SK-N-SH (cell line): ENCODE measurements around the gene POLE3. TPM values are rescaled to one million over a fixed set of nuclear protein-coding genes. Genes with fewer than 3 reads are reported as not detected.

Source experiments
- CTCF ChIA-PET: fragments of 300-600, 350-600 bp; formaldehyde crosslinking; extraction: SDS; loops from one replicate; lab custom pipeline; 2021; lab: Yijun Ruan, JAX
- POLR2A ChIA-PET: fragments of 350-600 bp; sonication (Branson Sonifier 250); formaldehyde crosslinking; extraction: SDS; loops from one replicate; lab custom pipeline; 2020; ENCODE audit warnings: antibody characterized with exemption, inconsistent platforms; lab: Yijun Ruan, JAX
- DNase-seq: peaks from one replicate; pipeline ENCODE4 v3.0.0; 2012
- H2AFZ ChIP-seq: fragments of 200-600 bp; sonication (generic); 2 replicates; pipeline ENCODE4 v1.8.1; 2016; ENCODE audit warnings: antibody characterized with exemption, mild to moderate bottlenecking, low read depth
- H3F3A ChIP-seq: fragments of 200-600 bp; sonication (generic); replicated peaks from 2 replicates; pipeline ENCODE3; 2016; ENCODE audit warnings: antibody characterized with exemption, mild to moderate bottlenecking; ENCODE audit not compliant: insufficient read depth
- H3K27ac ChIP-seq, 2 experiments: fragments of 200-500 bp in 1 of 2; fragments of 200-600 bp in 1 of 2; sonication (Bioruptor generic) in 1 of 2; sonication (generic), shearing (Covaris generic) in 1 of 2; 2 replicates each; pipeline versions ENCODE4 v1.5.1 to v1.6.1; 2014 to 2016; ENCODE audit warnings: low read depth in 2 of 2, inconsistent platforms in 1 of 2, low read length in 1 of 2, mild to moderate bottlenecking in 1 of 2, mixed read lengths in 1 of 2
- H3K27me3 ChIP-seq: fragments of 200-600 bp; sonication (generic), shearing (Covaris generic); 2 replicates; pipeline ENCODE4 v1.6.1; 2016; ENCODE audit warnings: mixed run types; ENCODE audit not compliant: insufficient read depth
- H3K36me3 ChIP-seq, 2 experiments: fragments of 200-500 bp in 1 of 2; fragments of 200-600 bp in 1 of 2; sonication (Bioruptor generic) in 1 of 2; sonication (generic) in 1 of 2; replicated peaks in 1 of 2; 2 replicates each; pipeline versions ENCODE3 to v1.5.1; 2014 to 2016; ENCODE audit warnings: low read length in 1 of 2, mild to moderate bottlenecking in 1 of 2; ENCODE audit not compliant: insufficient read depth in 2 of 2, control insufficient read depth in 1 of 2
- H3K4me1 ChIP-seq, 2 experiments: fragments of 200-500 bp in 1 of 2; fragments of 200-600 bp in 1 of 2; sonication (Bioruptor generic) in 1 of 2; sonication (generic), shearing (Covaris generic) in 1 of 2; 2 replicates each; pipeline versions ENCODE4 v1.5.1 to v1.6.1; 2014 to 2016; ENCODE audit warnings: low read depth in 1 of 2, low read length in 1 of 2, mixed run types in 1 of 2; ENCODE audit not compliant: insufficient read depth in 2 of 2, control insufficient read depth in 1 of 2
- H3K4me2 ChIP-seq: fragments of 200-600 bp; sonication (generic), shearing (Covaris generic); 2 replicates; pipeline ENCODE4 v1.6.1; 2017; ENCODE audit warnings: mixed run types
- H3K4me3 ChIP-seq, 2 experiments: fragments of 200-500 bp in 1 of 2; fragments of 200-600 bp in 1 of 2; sonication (Bioruptor generic) in 1 of 2; sonication (generic), shearing (Covaris generic) in 1 of 2; 2 replicates each; pipeline versions ENCODE4 v1.5.1 to v1.8.1; 2014 to 2016; ENCODE audit warnings: low read depth in 2 of 2, inconsistent platforms in 1 of 2, low read length in 1 of 2, mild to moderate bottlenecking in 1 of 2, mixed read lengths in 1 of 2, moderate library complexity in 1 of 2
- H3K79me2 ChIP-seq: fragments of 200-600 bp; sonication (generic); 2 replicates; pipeline ENCODE4 v1.8.1; 2017; ENCODE audit warnings: mild to moderate bottlenecking; ENCODE audit not compliant: insufficient read depth
- H3K9ac ChIP-seq: fragments of 200-600 bp; sonication (generic); 2 replicates; pipeline ENCODE4 v1.6.1; 2017; ENCODE audit warnings: mixed run types
- H3K9me2 ChIP-seq: fragments of 200-600 bp; sonication (generic); 2 replicates; pipeline ENCODE4 v1.6.1; 2017; ENCODE audit warnings: mixed run types
- H3K9me3 ChIP-seq: fragments of 200-600 bp; sonication (generic); 2 replicates; pipeline ENCODE4 v1.6.1; 2017; ENCODE audit warnings: mixed run types, mild to moderate bottlenecking, moderate library complexity
- H4K20me1 ChIP-seq: fragments of 200-600 bp; sonication (generic); 2 replicates; pipeline ENCODE4 v1.6.1; 2017; ENCODE audit warnings: mild to moderate bottlenecking, mixed run types; ENCODE audit not compliant: insufficient read depth
- CHD2 ChIP-seq: fragments of 150-350 bp; IDR thresholded peaks from 2 replicates; pipeline ENCODE4 v1.6.1; 2018; ENCODE audit warnings: low read length; ENCODE audit not compliant: partially characterized antibody
- ELF1 ChIP-seq: IDR thresholded peaks from 2 replicates; pipeline ENCODE4 v1.4.0; 2012
- EZH2phosphoT487 ChIP-seq: fragments of 200-600 bp; sonication (generic); IDR thresholded peaks from 2 replicates; pipeline ENCODE4 v1.6.1; 2017; ENCODE audit warnings: low read depth, mixed run types, mild to moderate bottlenecking, antibody characterized with exemption, moderate library complexity, borderline replicate concordance
- FOXJ3 ChIP-seq: sonication (generic); formaldehyde crosslinking; IDR thresholded peaks from 2 replicates; pipeline ENCODE4 v1.5.1; 2020; ENCODE audit warnings: mild to moderate bottlenecking, missing genetic modification reagents
- FOXM1 ChIP-seq: IDR thresholded peaks from 2 replicates; pipeline ENCODE4 v1.4.0; 2012; ENCODE audit warnings: low read depth, mild to moderate bottlenecking
- MXI1 ChIP-seq: IDR thresholded peaks from 2 replicates; pipeline ENCODE4 v1.6.1; 2012; ENCODE audit warnings: mild to moderate bottlenecking, low read depth, low read length, improper control_type of control experiment
- POLR2AphosphoS5 ChIP-seq: IDR thresholded peaks from 2 replicates; pipeline ENCODE4 v1.6.1; 2012; ENCODE audit warnings: low read depth, low read length
- RAD21 ChIP-seq: IDR thresholded peaks from 2 replicates; pipeline ENCODE4 v1.6.1; 2012; ENCODE audit warnings: mild to moderate bottlenecking, low read length
- RCOR1 ChIP-seq: fragments of 150-350 bp; IDR thresholded peaks from 2 replicates; pipeline ENCODE4 v1.6.1; 2017; ENCODE audit warnings: antibody characterized with exemption, low read length
- RFX5 ChIP-seq: IDR thresholded peaks from 2 replicates; pipeline ENCODE4 v1.6.1; 2012; ENCODE audit warnings: mild to moderate bottlenecking, improper control_type of control experiment, low read length
- RXRA ChIP-seq: IDR thresholded peaks from 2 replicates; pipeline ENCODE4 v1.4.0; 2012; ENCODE audit warnings: low read depth, mild to moderate bottlenecking, borderline replicate concordance
- SIN3A ChIP-seq: IDR thresholded peaks from 2 replicates; pipeline ENCODE4 v1.6.1; 2012; ENCODE audit warnings: low read depth, mild to moderate bottlenecking, low read length, moderate library complexity, borderline replicate concordance
- SMC3 ChIP-seq: IDR thresholded peaks from 2 replicates; pipeline ENCODE4 v1.6.1; 2012; ENCODE audit warnings: low read depth, low read length, improper control_type of control experiment
- TAF1 ChIP-seq: IDR thresholded peaks from 2 replicates; pipeline ENCODE4 v1.6.1; 2012; ENCODE audit warnings: low read depth, mild to moderate bottlenecking, low read length, moderate library complexity, borderline replicate concordance
- YY1 ChIP-seq: IDR thresholded peaks from 2 replicates; pipeline ENCODE4 v1.4.0; 2012; ENCODE audit warnings: low read depth, mild to moderate bottlenecking
- WGBS: methylation state at CpG from one replicate; pipeline ENCODE4 v1.1.6; 2017; ENCODE audit warnings: low lambda C conversion rate; 5-methylcytosine and 5-hydroxymethylcytosine counted together
- polyA plus RNA-seq, 3 experiments: library from polyadenylated mRNA; depleted of rRNA; stranded (reverse); fragments of >200 nt; gene quantifications; 2 replicates each; pipeline ENCODE4 v1.2.3, GENCODE V29; 2012
- TF ChIP-seq, protein P1 (sequence below): fragments of 150-350 bp; IDR thresholded peaks from 2 replicates; pipeline ENCODE4 v1.6.1; 2017; ENCODE audit warnings: antibody characterized with exemption, low read length, low read depth, borderline replicate concordance
- TF ChIP-seq, protein P2 (sequence below): fragments of 200-600 bp; sonication (generic); IDR thresholded peaks from 2 replicates; pipeline ENCODE4 v1.6.1; 2017; ENCODE audit warnings: antibody characterized with exemption, mild to moderate bottlenecking, moderate library complexity
- TF ChIP-seq, protein P3 (sequence below): IDR thresholded peaks from 2 replicates; pipeline ENCODE4 v1.4.0; 2012; ENCODE audit warnings: low read depth, borderline replicate concordance
- TF ChIP-seq, protein P4 (sequence below): IDR thresholded peaks from 2 replicates; pipeline ENCODE4 v1.6.1; 2012; ENCODE audit warnings: mild to moderate bottlenecking, low read depth, low read length, moderate library complexity

The POLE3 gene
- polyA plus RNA-seq, 1 of the 3 experiments (the other 2 are of a cell fraction) = 40.1 TPM

DNA sequence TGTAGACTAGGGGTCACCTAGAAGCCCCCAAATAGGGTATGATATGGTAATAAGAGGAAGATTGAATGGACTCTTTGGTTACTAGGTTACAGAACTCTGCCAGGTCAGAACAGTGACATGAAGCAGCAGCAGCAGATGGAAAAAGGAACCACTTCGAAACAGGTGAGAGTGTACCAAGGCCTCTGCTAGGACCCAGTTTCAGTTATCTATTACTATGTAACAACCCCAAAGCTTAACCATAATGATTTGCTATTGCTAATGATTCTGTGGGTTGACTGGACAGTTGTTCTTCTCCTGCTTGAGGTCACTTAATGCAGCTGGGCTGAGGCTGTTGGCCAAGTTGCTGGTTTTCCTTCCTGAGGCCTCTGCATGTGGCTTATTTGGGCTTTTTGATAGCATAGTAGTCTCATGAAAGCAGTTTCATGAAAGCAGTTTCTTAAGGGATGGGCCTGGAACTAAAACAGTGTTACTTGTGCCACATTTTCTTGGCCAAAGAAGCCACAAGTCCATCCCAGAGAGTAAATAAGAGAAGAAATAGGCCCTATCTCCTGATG lies 17.7 kb upstream of the POLE3 start (continued):
- TF ChIP-seq MXI1 (no peak), TAF1 (no peak), RAD21 (no peak), CHD2 (no peak), ELF1 (no peak), EZH2phosphoT487 (no peak), RCOR1 (no peak), POLR2AphosphoS5 (no peak)

DNA sequence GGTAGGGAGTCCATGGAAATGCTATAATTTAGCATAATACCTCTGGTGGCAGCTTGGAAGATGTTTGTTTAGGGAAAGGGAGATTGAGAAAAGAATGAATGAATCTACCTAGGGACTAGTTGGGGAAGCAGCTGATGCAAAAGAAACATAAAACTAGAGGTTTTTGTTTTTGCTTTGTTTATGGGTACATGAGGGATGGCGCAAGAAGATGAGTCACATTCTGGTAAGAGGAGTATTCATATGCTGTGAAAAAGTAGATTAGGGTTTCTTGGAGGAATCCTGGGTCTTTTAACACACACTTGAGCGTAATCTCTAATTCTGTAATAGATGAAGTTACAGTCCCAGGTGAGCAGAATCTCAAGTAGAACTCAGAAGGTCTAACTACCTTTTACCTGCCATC lies 17.2 kb upstream of the POLE3 start:
- DNase-seq = no peak
- POLR2A ChIA-PET = interaction anchor here (1.0 kb wide), 1 partner anchor 17 kb away, joined by 4 read pairs; the partner anchor contains the start of genes C9orf43 and POLE3
- TF ChIP-seq CHD2 = no peak
- TF ChIP-seq, protein P1, sequence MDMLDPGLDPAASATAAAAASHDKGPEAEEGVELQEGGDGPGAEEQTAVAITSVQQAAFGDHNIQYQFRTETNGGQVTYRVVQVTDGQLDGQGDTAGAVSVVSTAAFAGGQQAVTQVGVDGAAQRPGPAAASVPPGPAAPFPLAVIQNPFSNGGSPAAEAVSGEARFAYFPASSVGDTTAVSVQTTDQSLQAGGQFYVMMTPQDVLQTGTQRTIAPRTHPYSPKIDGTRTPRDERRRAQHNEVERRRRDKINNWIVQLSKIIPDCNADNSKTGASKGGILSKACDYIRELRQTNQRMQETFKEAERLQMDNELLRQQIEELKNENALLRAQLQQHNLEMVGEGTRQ = no peak
- TF ChIP-seq YY1 = no peak
- TF ChIP-seq FOXM1 = no peak
- TF ChIP-seq, protein P2, sequence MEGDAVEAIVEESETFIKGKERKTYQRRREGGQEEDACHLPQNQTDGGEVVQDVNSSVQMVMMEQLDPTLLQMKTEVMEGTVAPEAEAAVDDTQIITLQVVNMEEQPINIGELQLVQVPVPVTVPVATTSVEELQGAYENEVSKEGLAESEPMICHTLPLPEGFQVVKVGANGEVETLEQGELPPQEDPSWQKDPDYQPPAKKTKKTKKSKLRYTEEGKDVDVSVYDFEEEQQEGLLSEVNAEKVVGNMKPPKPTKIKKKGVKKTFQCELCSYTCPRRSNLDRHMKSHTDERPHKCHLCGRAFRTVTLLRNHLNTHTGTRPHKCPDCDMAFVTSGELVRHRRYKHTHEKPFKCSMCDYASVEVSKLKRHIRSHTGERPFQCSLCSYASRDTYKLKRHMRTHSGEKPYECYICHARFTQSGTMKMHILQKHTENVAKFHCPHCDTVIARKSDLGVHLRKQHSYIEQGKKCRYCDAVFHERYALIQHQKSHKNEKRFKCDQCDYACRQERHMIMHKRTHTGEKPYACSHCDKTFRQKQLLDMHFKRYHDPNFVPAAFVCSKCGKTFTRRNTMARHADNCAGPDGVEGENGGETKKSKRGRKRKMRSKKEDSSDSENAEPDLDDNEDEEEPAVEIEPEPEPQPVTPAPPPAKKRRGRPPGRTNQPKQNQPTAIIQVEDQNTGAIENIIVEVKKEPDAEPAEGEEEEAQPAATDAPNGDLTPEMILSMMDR = no peak
- TF ChIP-seq EZH2phosphoT487 = no peak
- TF ChIP-seq FOXJ3 (CRISPR knock-in tag) = no peak
- TF ChIP-seq RFX5 = no peak
- TF ChIP-seq ELF1 = no peak
- no peak for TF ChIP-seq SMC3
- no peak for TF ChIP-seq RAD21
- TF ChIP-seq SIN3A = no peak
- TF ChIP-seq, protein P3, sequence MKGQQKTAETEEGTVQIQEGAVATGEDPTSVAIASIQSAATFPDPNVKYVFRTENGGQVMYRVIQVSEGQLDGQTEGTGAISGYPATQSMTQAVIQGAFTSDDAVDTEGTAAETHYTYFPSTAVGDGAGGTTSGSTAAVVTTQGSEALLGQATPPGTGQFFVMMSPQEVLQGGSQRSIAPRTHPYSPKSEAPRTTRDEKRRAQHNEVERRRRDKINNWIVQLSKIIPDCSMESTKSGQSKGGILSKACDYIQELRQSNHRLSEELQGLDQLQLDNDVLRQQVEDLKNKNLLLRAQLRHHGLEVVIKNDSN = no peak
- TF ChIP-seq, protein P4, sequence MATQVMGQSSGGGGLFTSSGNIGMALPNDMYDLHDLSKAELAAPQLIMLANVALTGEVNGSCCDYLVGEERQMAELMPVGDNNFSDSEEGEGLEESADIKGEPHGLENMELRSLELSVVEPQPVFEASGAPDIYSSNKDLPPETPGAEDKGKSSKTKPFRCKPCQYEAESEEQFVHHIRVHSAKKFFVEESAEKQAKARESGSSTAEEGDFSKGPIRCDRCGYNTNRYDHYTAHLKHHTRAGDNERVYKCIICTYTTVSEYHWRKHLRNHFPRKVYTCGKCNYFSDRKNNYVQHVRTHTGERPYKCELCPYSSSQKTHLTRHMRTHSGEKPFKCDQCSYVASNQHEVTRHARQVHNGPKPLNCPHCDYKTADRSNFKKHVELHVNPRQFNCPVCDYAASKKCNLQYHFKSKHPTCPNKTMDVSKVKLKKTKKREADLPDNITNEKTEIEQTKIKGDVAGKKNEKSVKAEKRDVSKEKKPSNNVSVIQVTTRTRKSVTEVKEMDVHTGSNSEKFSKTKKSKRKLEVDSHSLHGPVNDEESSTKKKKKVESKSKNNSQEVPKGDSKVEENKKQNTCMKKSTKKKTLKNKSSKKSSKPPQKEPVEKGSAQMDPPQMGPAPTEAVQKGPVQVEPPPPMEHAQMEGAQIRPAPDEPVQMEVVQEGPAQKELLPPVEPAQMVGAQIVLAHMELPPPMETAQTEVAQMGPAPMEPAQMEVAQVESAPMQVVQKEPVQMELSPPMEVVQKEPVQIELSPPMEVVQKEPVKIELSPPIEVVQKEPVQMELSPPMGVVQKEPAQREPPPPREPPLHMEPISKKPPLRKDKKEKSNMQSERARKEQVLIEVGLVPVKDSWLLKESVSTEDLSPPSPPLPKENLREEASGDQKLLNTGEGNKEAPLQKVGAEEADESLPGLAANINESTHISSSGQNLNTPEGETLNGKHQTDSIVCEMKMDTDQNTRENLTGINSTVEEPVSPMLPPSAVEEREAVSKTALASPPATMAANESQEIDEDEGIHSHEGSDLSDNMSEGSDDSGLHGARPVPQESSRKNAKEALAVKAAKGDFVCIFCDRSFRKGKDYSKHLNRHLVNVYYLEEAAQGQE = no peak
- TF ChIP-seq MXI1 = no peak
- TF ChIP-seq RXRA = no peak
- TF ChIP-seq, all 33 proteins: peak for 0

More for the DNA sequence above, 17.2 kb upstream of the POLE3 start:
- Histone ChIP-seq H3K9me3 (no peaks in the 10 kb centered on the region), H3K27me3 (peaks cover 6% of the 10 kb centered on the region; the same call in 1 of the 2 replicates), H3K4me3 (no peak overlapping the region), H3K79me2 (no peaks in the 10 kb centered on the region), H4K20me1 (no peaks in the 10 kb centered on the region), H3K27ac (no peak overlapping the region), H3K9ac (no peak overlapping the region), H2AFZ (no peak overlapping the region), H3K4me1 (no peaks in the 10 kb centered on the region), H3K9me2 (no peaks in the 10 kb centered on the region), H3K36me3 (no peaks in the 10 kb centered on the region), H3K4me2 (no peak overlapping the region), H3F3A (no peaks in the 10 kb centered on the region)
- WGBS = 79% methylated on average over 2 of the region's 2 CpGs
- CTCF ChIA-PET = interaction anchor here (1.2 to 1.9 kb wide), 3 partner anchors 18 to 231 kb away, joined by 3 to 9 read pairs (median 4); no protein-coding TSS in a partner anchor
